H1 (cell line): ENCODE measurements around the gene MCM3. TPM values are rescaled to one million over a fixed set of nuclear protein-coding genes. Genes with fewer than 3 reads are reported as not detected.

ENCODE experiments used
- CTCF ChIA-PET: fragments of 300-600 bp; sonication (Branson Sonifier 250); formaldehyde crosslinking; loops from one replicate; lab custom pipeline; 2021; ENCODE audit not compliant: partially characterized antibody; lab: Charles Lee
- POLR2A ChIA-PET: fragments of 300-600 bp; sonication (Branson Sonifier 250); formaldehyde crosslinking; loops from one replicate; lab custom pipeline; 2021; ENCODE audit warnings: inconsistent platforms; ENCODE audit not compliant: partially characterized antibody; lab: Charles Lee
- DNase-seq, 2 experiments: peaks; one replicate each; pipeline versions ENCODE4 v3.0.0 to v3.0.0-alpha.2; 2010 to 2022; ENCODE audit warnings: low spot score in 2 of 2, low read depth in 1 of 2, mixed read lengths in 1 of 2
- FAIRE-seq: peaks from 2 replicates; lab custom pipeline; 2011; peaks lifted over from hg19 to GRCh38; lab: Jason Lieb, UNC
- H2AFZ ChIP-seq: 2 replicates; pipeline ENCODE4 v1.8.1; 2012; ENCODE audit warnings: low read length, inconsistent platforms
- H2AK5ac ChIP-seq: 2 replicates; pipeline ENCODE4 v1.6.1; 2013; ENCODE audit warnings: low read depth, low read length
- H2BK120ac ChIP-seq: replicated peaks from 2 replicates; pipeline ENCODE3; 2013; ENCODE audit warnings: low read depth, low read length, inconsistent platforms
- H2BK12ac ChIP-seq: 2 replicates; pipeline ENCODE4 v1.6.1; 2013; ENCODE audit warnings: low read depth, low read length
- H2BK15ac ChIP-seq: 2 replicates; pipeline ENCODE4 v1.6.1; 2013; ENCODE audit warnings: low read length
- H2BK20ac ChIP-seq: 2 replicates; pipeline ENCODE4 v1.6.1; 2013; ENCODE audit warnings: low read length
- H2BK5ac ChIP-seq: 2 replicates; pipeline ENCODE4 v1.6.1; 2013; ENCODE audit warnings: low read depth, low read length
- H3K14ac ChIP-seq: 2 replicates; pipeline ENCODE4 v1.6.1; 2013; ENCODE audit warnings: inconsistent platforms; ENCODE audit not compliant: insufficient read length
- H3K18ac ChIP-seq: 2 replicates; pipeline ENCODE4 v1.6.1; 2013; ENCODE audit warnings: low read length; ENCODE audit errors: extremely low read depth
- H3K23ac ChIP-seq: 2 replicates; pipeline ENCODE4 v1.6.1; 2013; ENCODE audit warnings: inconsistent platforms; ENCODE audit not compliant: insufficient read length
- H3K23me2 ChIP-seq: 2 replicates; pipeline ENCODE4 v1.6.1; 2013; ENCODE audit warnings: low read depth, low read length
- H3K27ac ChIP-seq: 2 replicates; pipeline ENCODE4 v1.6.1; 2011; ENCODE audit warnings: low read depth, low read length, inconsistent platforms
- H3K27me3 ChIP-seq, 4 experiments: replicated peaks in 1 of 4; 1 replicate in 1 of 4; 2 replicates in 3 of 4; pipeline versions ENCODE4 v1.6.1 to v1.8.1; 2011 to 2013; ENCODE audit warnings: low read length in 3 of 4, mild to moderate bottlenecking in 3 of 4, inconsistent platforms in 2 of 4, mixed read lengths in 2 of 4, moderate library complexity in 1 of 4; ENCODE audit not compliant: control insufficient read depth in 3 of 4, insufficient read depth in 3 of 4; ENCODE audit errors: extremely low read depth in 1 of 4
- H3K36me3 ChIP-seq, 4 experiments: 2 replicates each; pipeline versions ENCODE4 v1.6.1 to v1.8.1; 2011 to 2013; ENCODE audit warnings: mild to moderate bottlenecking in 4 of 4, low read length in 3 of 4, moderate library complexity in 2 of 4, control low read depth in 1 of 4, inconsistent platforms in 1 of 4; ENCODE audit not compliant: insufficient read depth in 4 of 4, control insufficient read depth in 2 of 4
- H3K4ac ChIP-seq: replicated peaks from 2 replicates; pipeline ENCODE3; 2013; ENCODE audit warnings: low read length, low read depth, mixed read lengths, inconsistent platforms; ENCODE audit not compliant: insufficient read length
- H3K4me1 ChIP-seq, 4 experiments: replicated peaks in 1 of 4; 1 replicate in 1 of 4; 2 replicates in 3 of 4; pipeline versions ENCODE4 v1.6.1 to v1.8.1; 2011 to 2013; ENCODE audit warnings: low read length in 3 of 4, inconsistent platforms in 2 of 4, mixed read lengths in 1 of 4; ENCODE audit not compliant: insufficient read depth in 4 of 4, control insufficient read depth in 3 of 4
- H3K4me2 ChIP-seq, 2 experiments: 2 replicates each; pipeline versions ENCODE4 v1.6.1 to v1.8.1; 2011 to 2013; ENCODE audit warnings: low read depth in 2 of 2, low read length in 2 of 2, control low read depth in 1 of 2, inconsistent platforms in 1 of 2, mild to moderate bottlenecking in 1 of 2; ENCODE audit not compliant: insufficient read depth in 1 of 2
- H3K4me3 ChIP-seq, 4 experiments: fragments of 200-600, 300-600 bp in 1 of 4; sonication (generic), shearing (Covaris generic), sonication (Bioruptor Twin) in 1 of 4; 2 replicates each; pipeline versions ENCODE4 v1.5.1 to v1.8.1; 2011 to 2016; ENCODE audit warnings: low read length in 4 of 4, low read depth in 3 of 4, control low read depth in 2 of 4, inconsistent platforms in 2 of 4, mild to moderate bottlenecking in 2 of 4, mixed read lengths in 1 of 4, moderate library complexity in 1 of 4; ENCODE audit not compliant: insufficient read depth in 2 of 4; ENCODE audit errors: extremely low read depth in 1 of 4
- H3K56ac ChIP-seq: replicated peaks from 2 replicates; pipeline ENCODE3; 2013; ENCODE audit warnings: low read depth, mild to moderate bottlenecking, mixed read lengths, low read length, inconsistent platforms; ENCODE audit not compliant: insufficient read length
- H3K79me1 ChIP-seq: 2 replicates; pipeline ENCODE4 v1.6.1; 2013; ENCODE audit warnings: low read depth, low read length, control low read depth
- H3K79me2 ChIP-seq, 2 experiments: 2 replicates each; pipeline versions ENCODE4 v1.6.1 to v1.8.1; 2012 to 2013; ENCODE audit warnings: low read length in 2 of 2, mild to moderate bottlenecking in 2 of 2, inconsistent platforms in 1 of 2; ENCODE audit not compliant: insufficient read depth in 2 of 2, control insufficient read depth in 1 of 2
- H3K9ac ChIP-seq, 4 experiments: replicated peaks in 1 of 4; 1 replicate in 1 of 4; 2 replicates in 3 of 4; pipeline versions ENCODE4 v1.6.1 to v1.8.1; 2011 to 2013; ENCODE audit warnings: low read depth in 3 of 4, low read length in 3 of 4, control low read depth in 2 of 4, mild to moderate bottlenecking in 2 of 4, moderate library complexity in 2 of 4, inconsistent platforms in 1 of 4; ENCODE audit errors: extremely low read depth in 1 of 4
- H3K9me3 ChIP-seq, 2 experiments: 2 replicates each; pipeline versions ENCODE4 v1.6.1 to v1.8.1; 2012 to 2013; ENCODE audit warnings: mild to moderate bottlenecking in 2 of 2, moderate library complexity in 2 of 2, control low read depth in 1 of 2, inconsistent platforms in 1 of 2, low read depth in 1 of 2, low read length in 1 of 2, mixed read lengths in 1 of 2; ENCODE audit not compliant: insufficient read depth in 2 of 2
- H4K20me1 ChIP-seq, 2 experiments: replicated peaks in 1 of 2; 2 replicates each; pipeline versions ENCODE3 to v1.8.1; 2011 to 2013; ENCODE audit warnings: inconsistent platforms in 2 of 2, low read length in 2 of 2, mild to moderate bottlenecking in 1 of 2; ENCODE audit not compliant: insufficient read depth in 2 of 2, control insufficient read depth in 1 of 2
- H4K5ac ChIP-seq: 2 replicates; pipeline ENCODE4 v1.6.1; 2013; ENCODE audit warnings: low read length, low read depth, mixed read lengths, inconsistent platforms; ENCODE audit not compliant: insufficient read length
- H4K8ac ChIP-seq: 2 replicates; pipeline ENCODE4 v1.8.0; 2013; ENCODE audit warnings: mild to moderate bottlenecking, moderate library complexity, low read length, inconsistent platforms; ENCODE audit not compliant: insufficient read depth; ENCODE audit errors: extremely low read depth
- H4K91ac ChIP-seq: replicated peaks from 2 replicates; pipeline ENCODE3; 2013; ENCODE audit warnings: low read length, mixed read lengths, inconsistent platforms; ENCODE audit not compliant: insufficient read length
- EGR1 ChIP-seq: IDR thresholded peaks from 2 replicates; pipeline ENCODE4 v1.6.1; 2011; ENCODE audit warnings: low read depth, low read length, borderline replicate concordance
- EP300 ChIP-seq, 2 experiments: IDR thresholded peaks; 1 replicate in 1 of 2; 2 replicates in 1 of 2; pipeline ENCODE4 v1.6.1; 2011 to 2012; ENCODE audit warnings: low read depth in 2 of 2, low read length in 2 of 2, mild to moderate bottlenecking in 2 of 2, borderline replicate concordance in 1 of 2, inconsistent platforms in 1 of 2, moderate library complexity in 1 of 2
- GTF2F1 ChIP-seq: IDR thresholded peaks from 2 replicates; pipeline ENCODE4 v1.6.1; 2012; ENCODE audit warnings: low read depth, low read length, improper control_type of control experiment, borderline replicate concordance
- MAFK ChIP-seq: IDR thresholded peaks from 2 replicates; pipeline ENCODE4 v1.6.1; 2012; ENCODE audit warnings: low read depth, mild to moderate bottlenecking, improper control_type of control experiment, low read length
- POU5F1 ChIP-seq: IDR thresholded peaks from 2 replicates; pipeline ENCODE4 v1.6.1; 2011; ENCODE audit warnings: low read depth, mild to moderate bottlenecking, low read length, moderate library complexity
- RXRA ChIP-seq: IDR thresholded peaks from 2 replicates; pipeline ENCODE4 v1.6.1; 2011; ENCODE audit warnings: low read depth, mild to moderate bottlenecking, low read length, moderate library complexity; ENCODE audit not compliant: insufficient read depth
- TAF1 ChIP-seq: IDR thresholded peaks from 2 replicates; pipeline ENCODE4 v1.6.1; 2011; ENCODE audit warnings: mild to moderate bottlenecking, low read depth, low read length
- TCF12 ChIP-seq: IDR thresholded peaks from 2 replicates; pipeline ENCODE4 v1.6.1; 2011; ENCODE audit warnings: low read depth, mild to moderate bottlenecking, low read length
- polyA plus RNA-seq, 7 experiments: library from polyadenylated mRNA; depleted of rRNA in 3 of 7; stranded (reverse) in 5 of 7; unstranded in 2 of 7; fragments of >200 nt in 5 of 7; fragments of 200-250 nt in 2 of 7; gene quantifications; 1 replicate in 5 of 7; 2 replicates in 1 of 7; 4 replicates in 1 of 7; pipeline versions ENCODE4 v1.2.1 to v1.2.3, GENCODE V29; 2011 to 2013; ENCODE audit warnings: missing spikeins in 2 of 7, mixed read lengths in 2 of 7
- total RNA-seq: library from RNA; stranded (reverse); fragmentation: NEBNext Ultra II Directional; extraction: Animal tissue kit (Norgen Biotek cat#: 25700); gene quantifications from 2 replicates; pipeline ENCODE4 v1.2.1, GENCODE V29; 2021
- TF ChIP-seq, protein P1 (sequence below): IDR thresholded peaks from 2 replicates; pipeline ENCODE4 v1.6.1; 2011; ENCODE audit warnings: low read depth, mild to moderate bottlenecking, low read length; ENCODE audit not compliant: insufficient read depth
- TF ChIP-seq, protein P2 (sequence below): IDR thresholded peaks from 2 replicates; pipeline ENCODE4 v1.6.1; 2011; ENCODE audit warnings: low read length, improper control_type of control experiment

The MCM3 gene
- total and polyA plus RNA-seq, 2 of the 8 experiments (the other 6 are each of a cell fraction or from before 2014, with no cell fraction given) = 275 to 293 TPM

DNA sequence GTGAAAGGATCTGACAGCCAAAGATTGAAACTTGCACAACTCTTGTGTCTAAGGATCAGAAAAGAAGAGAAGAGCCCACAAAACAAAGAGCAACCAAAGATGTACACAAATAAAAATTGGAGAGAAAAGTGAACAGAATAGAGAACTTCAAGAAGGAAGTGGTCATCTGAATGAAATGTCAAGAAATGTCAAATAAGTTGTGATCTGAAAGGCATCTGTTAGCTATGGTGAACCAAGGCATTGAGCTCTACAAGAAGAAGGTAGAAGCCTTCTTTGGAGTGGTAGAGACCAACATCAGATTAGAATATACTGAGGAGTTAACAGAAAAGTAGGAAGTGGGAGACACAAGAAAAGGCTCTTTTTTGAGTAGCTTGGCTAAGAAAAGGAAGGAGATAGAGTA lies 68.8 kb downstream of the MCM3 start:
- H3K79me2 ChIP-seq = no peaks in the 10 kb centered on the region
- H3K9ac ChIP-seq = no peak overlapping the region
- no peak overlapping the region for H3K27ac ChIP-seq
- TF ChIP-seq, protein P1, sequence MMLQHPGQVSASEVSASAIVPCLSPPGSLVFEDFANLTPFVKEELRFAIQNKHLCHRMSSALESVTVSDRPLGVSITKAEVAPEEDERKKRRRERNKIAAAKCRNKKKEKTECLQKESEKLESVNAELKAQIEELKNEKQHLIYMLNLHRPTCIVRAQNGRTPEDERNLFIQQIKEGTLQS = no peak
- TF ChIP-seq POU5F1 = no peak
- TF ChIP-seq MAFK = no peak
- TF ChIP-seq, protein P2, sequence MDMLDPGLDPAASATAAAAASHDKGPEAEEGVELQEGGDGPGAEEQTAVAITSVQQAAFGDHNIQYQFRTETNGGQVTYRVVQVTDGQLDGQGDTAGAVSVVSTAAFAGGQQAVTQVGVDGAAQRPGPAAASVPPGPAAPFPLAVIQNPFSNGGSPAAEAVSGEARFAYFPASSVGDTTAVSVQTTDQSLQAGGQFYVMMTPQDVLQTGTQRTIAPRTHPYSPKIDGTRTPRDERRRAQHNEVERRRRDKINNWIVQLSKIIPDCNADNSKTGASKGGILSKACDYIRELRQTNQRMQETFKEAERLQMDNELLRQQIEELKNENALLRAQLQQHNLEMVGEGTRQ = no peak
- no peak for TF ChIP-seq RXRA
- no peak for TF ChIP-seq EGR1
- TF ChIP-seq TAF1 = no peak
- no peak for TF ChIP-seq EP300 (IDR thresholded peaks at IDR 0.05; ENCODE audit: borderline replicate concordance in 1 of 2, low read depth in 2 of 2, low read length in 2 of 2)
- TF ChIP-seq TCF12 = no peak
- TF ChIP-seq GTF2F1 = no peak
- H2BK12ac ChIP-seq = no peak overlapping the region
- no peaks in the 10 kb centered on the region for H3K4me1 ChIP-seq
- H4K8ac ChIP-seq = no peak overlapping the region
- no peaks in the 10 kb centered on the region; the same call in 1 of the 2 replicates for H3K23me2 ChIP-seq
- no peak overlapping the region for H2AK5ac ChIP-seq
- no peaks in the 10 kb centered on the region for H3K36me3 ChIP-seq
- no peak overlapping the region for H4K91ac ChIP-seq
- H3K27me3 ChIP-seq = no peaks in the 10 kb centered on the region
- H4K20me1 ChIP-seq = no peaks in the 10 kb centered on the region
- H2BK5ac ChIP-seq = no peak overlapping the region
- DNase-seq (no peak), FAIRE-seq (no peak)
- POLR2A ChIA-PET = no interaction called here
- no peak overlapping the region for H2BK20ac ChIP-seq
- no peak overlapping the region for H3K18ac ChIP-seq
- H3K79me1 ChIP-seq = no peaks in the 10 kb centered on the region
- H2AFZ ChIP-seq = no peak overlapping the region
- no peak overlapping the region for H3K4me2 ChIP-seq
- H3K4ac ChIP-seq = no peak overlapping the region
- no peak overlapping the region for H2BK120ac ChIP-seq
- H3K23ac ChIP-seq = no peak overlapping the region
- no peak overlapping the region for H3K14ac ChIP-seq
- no peak overlapping the region for H3K4me3 ChIP-seq
- CTCF ChIA-PET = no interaction called here
- no peak overlapping the region for H3K56ac ChIP-seq
- H3K9me3 ChIP-seq = no peaks in the 10 kb centered on the region
- no peak overlapping the region for H2BK15ac ChIP-seq
- H4K5ac ChIP-seq = no peak overlapping the region
